ENCODE results near the gene SYK.

Gene SYK

GRCh38 chr9:90945336-90945735 lies 143.7 kb downstream of the SYK start:
- TF ChIP-seq TAF1 (IDR thresholded peaks at IDR 0.05; ENCODE audit: borderline replicate concordance, insufficient read depth, low read length) (no peak), REST (IDR thresholded peaks at IDR 0.05; ENCODE audit: insufficient read depth in 1 of 2, low read depth in 2 of 2, low read length in 2 of 2) (no peak), POLR2AphosphoS5 (IDR thresholded peaks at IDR 0.05; ENCODE audit: low read depth, low read length) (no peak), SIN3A (IDR thresholded peaks at IDR 0.05; ENCODE audit: borderline replicate concordance, insufficient read depth, low read length) (no peak), FOXP2 (optimal IDR thresholded peaks at IDR 0.05; ENCODE audit: borderline replicate concordance, extremely low read depth, extremely low read length, insufficient read depth) (no peak)

GRCh38 chr9:90946982-90947381 lies 145.4 kb downstream of the SYK start:
- TF ChIP-seq SIN3A (IDR thresholded peaks at IDR 0.05; ENCODE audit: borderline replicate concordance, insufficient read depth, low read length) (no peak), POLR2AphosphoS5 (IDR thresholded peaks at IDR 0.05; ENCODE audit: low read depth, low read length) (no peak), REST (IDR thresholded peaks at IDR 0.05; ENCODE audit: insufficient read depth in 1 of 2, low read depth in 2 of 2, low read length in 2 of 2) (no peak), FOXP2 (optimal IDR thresholded peaks at IDR 0.05; ENCODE audit: borderline replicate concordance, extremely low read depth, extremely low read length, insufficient read depth) (no peak), TAF1 (IDR thresholded peaks at IDR 0.05; ENCODE audit: borderline replicate concordance, insufficient read depth, low read length) (no peak)

All from PFSK-1 (cell line).